A549 (cell line): ENCODE measurements around the gene USP36. TPM values are rescaled to one million over a fixed set of nuclear protein-coding genes. Genes with fewer than 3 reads are reported as not detected.

Experiments used
- ATAC-seq, 2 experiments: fragments of 200-7000 bp in 1 of 2; fragments of >200 bp in 1 of 2; cut with Nextera tagmentation in 1 of 2; cut with Tn5 transposase in 1 of 2; 3 replicates each; pipeline versions ENCODE4 v1.8.0 to v1.9.1; 2018 to 2020; ENCODE audit warnings: mild to moderate bottlenecking in 1 of 2, moderate library complexity in 1 of 2
- CTCF ChIA-PET: fragments of 300-600 bp; sonication (Branson Sonifier 250); formaldehyde crosslinking; extraction: SDS; loops from one replicate; lab custom pipeline; 2021; ENCODE audit warnings: antibody characterized with exemption, inconsistent platforms; lab: Yijun Ruan, JAX
- POLR2A ChIA-PET: fragments of 350-600 bp; formaldehyde crosslinking; extraction: SDS; loops from one replicate; lab custom pipeline; 2021; ENCODE audit warnings: antibody characterized with exemption, inconsistent platforms; lab: Yijun Ruan, JAX
- DNase-seq, 2 experiments: peaks; one replicate each; pipeline versions ENCODE4 v3.0.0 to v3.0.0-alpha.2; 2011 to 2016; ENCODE audit warnings: low read depth in 1 of 2, low spot score in 1 of 2
- FAIRE-seq: peaks from 2 replicates; lab custom pipeline; 2011; peaks lifted over from hg19 to GRCh38; lab: Jason Lieb, UNC
- H3K27ac ChIP-seq, 2 experiments: fragments of >200 bp; sonication (Bioruptor Twin); formaldehyde crosslinking; 3 replicates each; pipeline ENCODE4 v1.5.1; 2016 to 2017
- H3K4me1 ChIP-seq: fragments of >200 bp; sonication (Bioruptor Twin); formaldehyde crosslinking; 3 replicates; pipeline ENCODE4 v1.6.1; 2016
- H3K4me2 ChIP-seq: fragments of >200 bp; sonication (Bioruptor Twin); formaldehyde crosslinking; 3 replicates; pipeline ENCODE4 v1.6.1; 2016
- H3K4me3 ChIP-seq: fragments of >200 bp; sonication (Bioruptor Twin); formaldehyde crosslinking; 3 replicates; pipeline ENCODE4 v1.5.1; 2016
- H3K9me3 ChIP-seq: fragments of >200 bp; sonication (Bioruptor Twin); formaldehyde crosslinking; 3 replicates; pipeline ENCODE4 v1.6.1; 2016
- ATOH8 ChIP-seq: fragments of 250-450 bp; sonication (Bioruptor Pico); IDR thresholded peaks from 2 replicates; pipeline ENCODE4 v1.5.0; 2020; ENCODE audit warnings: low read depth, mild to moderate bottlenecking, moderate library complexity
- CBX2 ChIP-seq: fragments of 200-600 bp; sonication (generic); IDR thresholded peaks from 2 replicates; pipeline ENCODE4 v1.6.1; 2016; ENCODE audit warnings: low read depth, mild to moderate bottlenecking, borderline replicate concordance
- CEBPB ChIP-seq, 2 experiments: fragments of >200 bp in 1 of 2; sonication (Bioruptor Twin) in 1 of 2; formaldehyde crosslinking in 1 of 2; IDR thresholded peaks; 2 replicates each; pipeline ENCODE4 v1.6.1; 2012 to 2016
- CHD4 ChIP-seq: fragments of 200-600 bp; sonication (generic); IDR thresholded peaks from 2 replicates; pipeline ENCODE4 v1.6.1; 2016; ENCODE audit warnings: antibody characterized with exemption, mild to moderate bottlenecking, borderline replicate concordance
- E2F6 ChIP-seq: IDR thresholded peaks from 2 replicates; pipeline ENCODE4 v1.6.1; 2012; ENCODE audit warnings: low read depth, borderline replicate concordance
- FOSB ChIP-seq: fragments of 250-450 bp; sonication (Bioruptor Pico); IDR thresholded peaks from 2 replicates; pipeline ENCODE4 v1.5.0; 2020; ENCODE audit warnings: mild to moderate bottlenecking, moderate library complexity
- HES2 ChIP-seq: fragments of >200 bp; sonication (Bioruptor Twin); formaldehyde crosslinking; IDR thresholded peaks from 2 replicates; pipeline ENCODE4 v1.6.1; 2016
- HEYL ChIP-seq: fragments of 250-450 bp; sonication (Bioruptor Pico); IDR thresholded peaks from 2 replicates; pipeline ENCODE4 v1.8.0; 2021; ENCODE audit warnings: mild to moderate bottlenecking, moderate library complexity
- HOXB13 ChIP-seq: fragments of 250-450 bp; sonication (Bioruptor Pico); IDR thresholded peaks from 2 replicates; pipeline ENCODE4 v1.5.0; 2020; ENCODE audit warnings: low read depth, mild to moderate bottlenecking, moderate library complexity
- JUN ChIP-seq, 2 experiments: fragments of >200 bp; sonication (Bioruptor Twin); formaldehyde crosslinking; IDR thresholded peaks; 2 replicates in 1 of 2; 3 replicates in 1 of 2; pipeline ENCODE4 v1.6.1; 2016 to 2017
- JUNB ChIP-seq: fragments of >200 bp; sonication (Bioruptor Twin); formaldehyde crosslinking; IDR thresholded peaks from 2 replicates; pipeline ENCODE4 v1.6.1; 2016
- MAFK ChIP-seq: fragments of 450-650 bp; IDR thresholded peaks from 2 replicates; pipeline ENCODE4 v1.6.1; 2014; ENCODE audit not compliant: partially characterized antibody
- MAX ChIP-seq: IDR thresholded peaks from 2 replicates; pipeline ENCODE4 v1.6.1; 2012
- POLR2A ChIP-seq: IDR thresholded peaks from 2 replicates; pipeline ENCODE4 v1.6.1; 2012; ENCODE audit warnings: mild to moderate bottlenecking, low read length
- POLR2AphosphoS2 ChIP-seq: conservative IDR thresholded peaks from 2 replicates; pipeline ENCODE4 v1.6.1; 2012; ENCODE audit warnings: low read length, improper control_type of control experiment, inconsistent platforms
- RAD21 ChIP-seq, 2 experiments: fragments of >200 bp in 1 of 2; sonication (Bioruptor Twin) in 1 of 2; formaldehyde crosslinking in 1 of 2; IDR thresholded peaks in 1 of 2; conservative IDR thresholded peaks in 1 of 2; 2 replicates in 1 of 2; 3 replicates in 1 of 2; pipeline ENCODE4 v1.6.1; 2012 to 2018; ENCODE audit warnings: inconsistent platforms in 1 of 2
- RARB ChIP-seq: fragments of 250-450 bp; sonication (Bioruptor Pico); IDR thresholded peaks from 2 replicates; pipeline ENCODE4 v1.8.0; 2021; ENCODE audit warnings: mild to moderate bottlenecking, moderate library complexity
- RCOR1 ChIP-seq: fragments of 150-350 bp; IDR thresholded peaks from 2 replicates; pipeline ENCODE4 v1.6.1; 2014; ENCODE audit warnings: antibody characterized with exemption, low read length, low read depth
- SMC3 ChIP-seq: fragments of >200 bp; sonication (Bioruptor Twin); formaldehyde crosslinking; IDR thresholded peaks from 3 replicates; pipeline ENCODE4 v1.6.1; 2018; ENCODE audit warnings: inconsistent platforms
- SREBF2 ChIP-seq: fragments of 450-650 bp; IDR thresholded peaks from 2 replicates; pipeline ENCODE4 v1.6.1; 2014; ENCODE audit warnings: mild to moderate bottlenecking, moderate library complexity
- ZC3H11A ChIP-seq: fragments of 450-650 bp; IDR thresholded peaks from 2 replicates; pipeline ENCODE4 v1.6.1; 2014; ENCODE audit warnings: antibody characterized with exemption, mild to moderate bottlenecking
- ZNF302 ChIP-seq: fragments of 250-450 bp; sonication (Bioruptor Pico); IDR thresholded peaks from 2 replicates; pipeline ENCODE4 v1.9.0; 2021; ENCODE audit warnings: inconsistent platforms, mild to moderate bottlenecking, moderate library complexity
- WGBS: methylation state at CpG from one replicate; pipeline ENCODE4 v1.1.6; 2017; ENCODE audit errors: missing lambda C conversion rate; 5-methylcytosine and 5-hydroxymethylcytosine counted together
- polyA plus RNA-seq, 4 experiments: library from polyadenylated mRNA; depleted of rRNA in 3 of 4; stranded (reverse); fragments of >200 nt; fragmentation: RNase III in 1 of 4; extraction: RNeasy Plus Mini Kit Qiagen cat#74134 plus additional on column Dnase treatment in 1 of 4; gene quantifications; 2 replicates in 3 of 4; 3 replicates in 1 of 4; pipeline ENCODE4 v1.2.3, GENCODE V29; 2011 to 2017
- TF ChIP-seq, protein P1 (sequence below): fragments of 150-350 bp; IDR thresholded peaks from 2 replicates; pipeline ENCODE4 v1.6.1; 2014; ENCODE audit warnings: low read depth, mild to moderate bottlenecking, low read length
- TF ChIP-seq, protein P2 (sequence below): fragments of >200 bp; sonication (Bioruptor Twin); formaldehyde crosslinking; IDR thresholded peaks from 3 replicates; pipeline ENCODE4 v1.5.1; 2016
- TF ChIP-seq, protein P3 (sequence below): IDR thresholded peaks from 2 replicates; pipeline ENCODE4 v1.6.1; 2012

The USP36 gene
- polyA plus RNA-seq, 2 of the 4 experiments (the other 2 are of a cell fraction): 41.1 to 49.0 TPM

- TF ChIP-seq CEBPB (IDR thresholded peaks at IDR 0.05): no peak
- no peak for TF ChIP-seq MAFK
- TF ChIP-seq, all 56 proteins: peak for 0
Measured at GRCh38 chr17:78785011-78785662, 55.5 kb downstream of the USP36 start (continued).

- no peak for FAIRE-seq
- 93% methylated on average over 6 of the region's 6 CpGs for WGBS
- POLR2A ChIA-PET: no interaction called here
Measured at GRCh38 chr17:78784352-78784751, 56.3 kb downstream of the USP36 start.

GRCh38 chr17:78783711-78784324, 56.8 kb downstream of the USP36 start:
- CTCF ChIA-PET: interaction anchor here (0.7 to 5.3 kb wide), 10 partner anchors 9 to 288 kb away, joined by 3 to 49 read pairs (median 4); no protein-coding TSS in a partner anchor
- DNase-seq: no peak
- no peak for TF ChIP-seq MAX
- TF ChIP-seq POLR2A: no peak
- no peak for TF ChIP-seq FOSB (CRISPR knock-in tag)
- no peak for TF ChIP-seq ATOH8 (CRISPR knock-in tag)
- TF ChIP-seq ZC3H11A: no peak
- no peak for TF ChIP-seq ZNF302
- TF ChIP-seq, all 56 proteins: peak for 0
- H3K4me1 ChIP-seq: peaks cover 23% of the 10 kb centered on the region
- H3K27ac ChIP-seq: 0 out of 6 replicates have a peak overlapping the region, but pooled peaks of 1 of the 2 experiments have one; percentile 94
- H3K4me2 ChIP-seq: no peak overlapping the region
- FAIRE-seq (no peak), ATAC-seq (no peak)
- POLR2A ChIA-PET: no interaction called here
- no peak overlapping the region for H3K4me3 ChIP-seq
- 87% methylated on average over 7 of the region's 7 CpGs for WGBS
- H3K9me3 ChIP-seq: no peaks in the 10 kb centered on the region

More at GRCh38 chr17:78784352-78784751, 56.3 kb downstream of the USP36 start:
- Histone ChIP-seq H3K4me1 (peaks cover 23% of the 10 kb centered on the region), H3K4me3 (no peak overlapping the region), H3K9me3 (no peaks in the 10 kb centered on the region), H3K27ac (no peak overlapping the region), H3K4me2 (no peak overlapping the region)
- CTCF ChIA-PET: interaction anchor here (0.8 to 5.3 kb wide), 10 partner anchors 9 to 288 kb away, joined by 3 to 49 read pairs (median 5); no protein-coding TSS in a partner anchor
- no peak for TF ChIP-seq HOXB13
- TF ChIP-seq JUN (IDR thresholded peaks at IDR 0.05): no peak
- no peak for TF ChIP-seq E2F6
- no peak for TF ChIP-seq SREBF2
- TF ChIP-seq, protein P1, sequence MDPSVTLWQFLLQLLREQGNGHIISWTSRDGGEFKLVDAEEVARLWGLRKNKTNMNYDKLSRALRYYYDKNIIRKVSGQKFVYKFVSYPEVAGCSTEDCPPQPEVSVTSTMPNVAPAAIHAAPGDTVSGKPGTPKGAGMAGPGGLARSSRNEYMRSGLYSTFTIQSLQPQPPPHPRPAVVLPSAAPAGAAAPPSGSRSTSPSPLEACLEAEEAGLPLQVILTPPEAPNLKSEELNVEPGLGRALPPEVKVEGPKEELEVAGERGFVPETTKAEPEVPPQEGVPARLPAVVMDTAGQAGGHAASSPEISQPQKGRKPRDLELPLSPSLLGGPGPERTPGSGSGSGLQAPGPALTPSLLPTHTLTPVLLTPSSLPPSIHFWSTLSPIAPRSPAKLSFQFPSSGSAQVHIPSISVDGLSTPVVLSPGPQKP: no peak
- TF ChIP-seq HES2: no peak
- no peak for TF ChIP-seq POLR2AphosphoS2
- TF ChIP-seq JUNB: no peak
- TF ChIP-seq CBX2: no peak
- TF ChIP-seq RCOR1: no peak
- TF ChIP-seq MAFK: no peak
- TF ChIP-seq SMC3: no peak
- TF ChIP-seq CEBPB (IDR thresholded peaks at IDR 0.05): no peak
- TF ChIP-seq, protein P2, sequence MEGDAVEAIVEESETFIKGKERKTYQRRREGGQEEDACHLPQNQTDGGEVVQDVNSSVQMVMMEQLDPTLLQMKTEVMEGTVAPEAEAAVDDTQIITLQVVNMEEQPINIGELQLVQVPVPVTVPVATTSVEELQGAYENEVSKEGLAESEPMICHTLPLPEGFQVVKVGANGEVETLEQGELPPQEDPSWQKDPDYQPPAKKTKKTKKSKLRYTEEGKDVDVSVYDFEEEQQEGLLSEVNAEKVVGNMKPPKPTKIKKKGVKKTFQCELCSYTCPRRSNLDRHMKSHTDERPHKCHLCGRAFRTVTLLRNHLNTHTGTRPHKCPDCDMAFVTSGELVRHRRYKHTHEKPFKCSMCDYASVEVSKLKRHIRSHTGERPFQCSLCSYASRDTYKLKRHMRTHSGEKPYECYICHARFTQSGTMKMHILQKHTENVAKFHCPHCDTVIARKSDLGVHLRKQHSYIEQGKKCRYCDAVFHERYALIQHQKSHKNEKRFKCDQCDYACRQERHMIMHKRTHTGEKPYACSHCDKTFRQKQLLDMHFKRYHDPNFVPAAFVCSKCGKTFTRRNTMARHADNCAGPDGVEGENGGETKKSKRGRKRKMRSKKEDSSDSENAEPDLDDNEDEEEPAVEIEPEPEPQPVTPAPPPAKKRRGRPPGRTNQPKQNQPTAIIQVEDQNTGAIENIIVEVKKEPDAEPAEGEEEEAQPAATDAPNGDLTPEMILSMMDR: no peak
- TF ChIP-seq RARB (CRISPR knock-in tag): no peak
- no peak for TF ChIP-seq RAD21 (conservative IDR thresholded peaks at IDR 0.05 in 1 of 2, IDR thresholded peaks at IDR 0.05 in 1 of 2)
- TF ChIP-seq HEYL: no peak
- no peak for TF ChIP-seq CHD4
- TF ChIP-seq, protein P3, sequence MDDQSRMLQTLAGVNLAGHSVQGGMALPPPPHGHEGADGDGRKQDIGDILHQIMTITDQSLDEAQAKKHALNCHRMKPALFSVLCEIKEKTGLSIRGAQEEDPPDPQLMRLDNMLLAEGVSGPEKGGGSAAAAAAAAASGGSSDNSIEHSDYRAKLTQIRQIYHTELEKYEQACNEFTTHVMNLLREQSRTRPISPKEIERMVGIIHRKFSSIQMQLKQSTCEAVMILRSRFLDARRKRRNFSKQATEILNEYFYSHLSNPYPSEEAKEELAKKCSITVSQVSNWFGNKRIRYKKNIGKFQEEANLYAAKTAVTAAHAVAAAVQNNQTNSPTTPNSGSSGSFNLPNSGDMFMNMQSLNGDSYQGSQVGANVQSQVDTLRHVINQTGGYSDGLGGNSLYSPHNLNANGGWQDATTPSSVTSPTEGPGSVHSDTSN: no peak
- DNase-seq (no peak), ATAC-seq (no peak)
